Activated CD8-positive, alpha-beta memory T cell treated with anti-CD3 and anti-CD28 coated beads for 24 hours (primary cell): Measurements from ENCODE around the gene SELENON.

Source experiments
- DNase-seq: peaks from one replicate; pipeline ENCODE4 v3.0.0-alpha.2; 2020

The SELENON gene

DNA sequence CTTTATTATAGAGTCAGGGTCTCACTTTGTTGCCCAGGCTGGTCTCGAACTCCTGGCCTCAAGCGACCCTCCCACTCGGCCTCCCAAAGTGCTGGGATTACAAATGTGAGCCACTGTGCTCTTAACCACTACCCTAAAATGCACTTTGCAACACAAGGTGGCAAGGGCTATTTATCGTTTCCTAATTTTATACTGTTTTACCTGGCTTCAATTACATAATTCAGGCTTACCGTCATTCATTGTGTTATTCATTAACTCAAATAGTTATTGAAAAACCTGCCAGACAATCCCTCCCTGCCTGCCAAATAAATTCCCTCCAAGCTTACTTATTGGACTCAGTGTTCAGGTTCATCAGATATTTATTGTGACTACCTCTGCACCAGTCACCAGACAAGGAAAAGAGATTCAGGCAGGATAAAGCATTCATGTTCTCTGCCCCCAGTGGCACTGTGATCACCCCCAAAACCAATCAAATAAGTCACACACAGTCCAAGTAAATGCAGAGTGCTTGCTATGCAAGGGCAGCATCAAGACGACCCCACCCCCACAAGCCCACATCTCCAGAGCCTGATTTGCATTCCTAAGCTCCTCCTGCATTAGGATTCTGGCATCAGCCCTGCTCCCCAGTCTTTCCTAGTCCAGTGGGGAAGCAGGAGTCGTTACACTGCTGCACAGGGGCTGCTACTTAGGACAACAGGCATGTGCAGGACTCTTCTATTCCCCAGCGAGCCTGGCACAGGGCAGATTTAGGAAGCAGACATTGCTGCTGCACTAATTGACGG, 67.4 kb downstream of the SELENON start:
- DNase-seq, result no peak
